ENCODE results near the gene MDK. TPM values are rescaled to one million over a fixed set of nuclear protein-coding genes. Genes with fewer than 3 reads are reported as not detected.

Gene MDK
- total RNA-seq, 2 experiments from 2014 or later: 5.5 to 6.5 TPM

GRCh38 chr11:46376258-46377050, 5.0 kb upstream of the MDK start:
- Mint-ChIP-seq H3K4me1 (ENCODE audit: low read depth) (no peaks in the 10 kb centered on the region), H3K27ac (no peak overlapping the region), H3K27me3 (no peaks in the 10 kb centered on the region), H3K4me3 (no peak overlapping the region), H3K9me3 (no peaks in the 10 kb centered on the region), H3K36me3 (ENCODE audit: low read depth) (peaks cover 51% of the 10 kb centered on the region)
- ChIA-PET POLR2A (no interaction called here), CTCF (interaction anchor here (0.8 to 2.4 kb wide), 2 partner anchors 9 to 24 kb away, joined by 3 to 8 read pairs; no protein-coding TSS in a partner anchor)
- Histone ChIP-seq H3K27me3 (ENCODE audit: control insufficient read depth in 1 of 2, insufficient read depth in 2 of 2, low read length in 2 of 2) (no peaks in the 10 kb centered on the region), H3K4me1 (ENCODE audit: insufficient read depth, low read length) (peaks cover 19% of the 10 kb centered on the region), H3K4me3 (ENCODE audit: low read length) (no peak overlapping the region), H3K27ac (ENCODE audit: low read depth in 1 of 2, low read length in 2 of 2) (no peak overlapping the region), H3K9me3 (ENCODE audit: control insufficient read depth in 1 of 2, insufficient read depth in 1 of 2, low read length in 2 of 2) (no peaks in the 10 kb centered on the region), H3K36me3 (ENCODE audit: insufficient read depth, low read length) (peaks cover 66% of the 10 kb centered on the region)
- ATAC-seq (ENCODE audit: poor library complexity): no peak
- no peak for DNase-seq
- intact Hi-C loops (cut with DNase I, micrococcal nuclease): no loop called here
- no peak for TF ChIP-seq CTCF (IDR thresholded peaks at IDR 0.05)

GRCh38 chr11:46377290-46377689, 4.2 kb upstream of the MDK start:
- no peak overlapping the region for H3K27ac Mint-ChIP-seq
- intact Hi-C loops (cut with DNase I, micrococcal nuclease): no loop called here

GRCh38 chr11:46377831-46378230, 3.6 kb upstream of the MDK start:
- ATAC-seq (ENCODE audit: poor library complexity) (no peak), DNase-seq (no peak)
- ChIA-PET POLR2A (interaction anchor here (0.9 to 2.8 kb wide), 4 partner anchors 9 to 29 kb away, joined by 4 to 10 read pairs (median 4); no protein-coding TSS in a partner anchor), CTCF (interaction anchor here (2.4 kb wide), 1 partner anchor 26 kb away, joined by 8 read pairs; no protein-coding TSS in a partner anchor)
- no peak overlapping the region for H3K27ac ChIP-seq (ENCODE audit: low read depth in 1 of 2, low read length in 2 of 2)
- peaks cover 8 to 9% of the 10 kb centered on the region in 2 experiments for H3K27me3 ChIP-seq (ENCODE audit: control insufficient read depth in 1 of 2, insufficient read depth in 2 of 2, low read length in 2 of 2)
- H3K4me3 ChIP-seq (ENCODE audit: low read length): no peak overlapping the region
- Mint-ChIP-seq H3K27me3 (peaks cover 5% of the 10 kb centered on the region), H3K4me1 (ENCODE audit: low read depth) (peaks cover 4% of the 10 kb centered on the region), H3K27ac (no peak overlapping the region), H3K36me3 (ENCODE audit: low read depth) (peaks cover 38% of the 10 kb centered on the region), H3K9me3 (no peaks in the 10 kb centered on the region), H3K4me3 (peak overlapping the region; percentile 30)
- TF ChIP-seq CTCF (IDR thresholded peaks at IDR 0.05): no peak
- intact Hi-C loops (cut with DNase I, micrococcal nuclease): no loop called here
- peaks cover 31% of the 10 kb centered on the region for H3K4me1 ChIP-seq (ENCODE audit: insufficient read depth, low read length)
- H3K36me3 ChIP-seq (ENCODE audit: insufficient read depth, low read length): peaks cover 52% of the 10 kb centered on the region
- H3K9me3 ChIP-seq (ENCODE audit: control insufficient read depth in 1 of 2, insufficient read depth in 1 of 2, low read length in 2 of 2): peaks cover 0 to 8% of the 10 kb centered on the region in 2 experiments

More at GRCh38 chr11:46377290-46377689, 4.2 kb upstream of the MDK start:
- Histone ChIP-seq H3K4me1 (ENCODE audit: insufficient read depth, low read length) (peaks cover 26% of the 10 kb centered on the region), H3K4me3 (ENCODE audit: low read length) (no peak overlapping the region), H3K27me3 (ENCODE audit: control insufficient read depth in 1 of 2, insufficient read depth in 2 of 2, low read length in 2 of 2) (peaks cover 2 to 5% of the 10 kb centered on the region in 2 experiments), H3K9me3 (ENCODE audit: control insufficient read depth in 1 of 2, insufficient read depth in 1 of 2, low read length in 2 of 2) (peaks cover 0 to 3% of the 10 kb centered on the region in 2 experiments), H3K36me3 (ENCODE audit: insufficient read depth, low read length) (peaks cover 58% of the 10 kb centered on the region), H3K27ac (ENCODE audit: low read depth in 1 of 2, low read length in 2 of 2) (no peak overlapping the region)
- TF ChIP-seq CTCF (IDR thresholded peaks at IDR 0.05): no peak
- peaks cover 43% of the 10 kb centered on the region for H3K36me3 Mint-ChIP-seq (ENCODE audit: low read depth)
- no peak for ATAC-seq (ENCODE audit: poor library complexity)
- peak overlapping the region; percentile 30 for H3K4me3 Mint-ChIP-seq
- ChIA-PET POLR2A (interaction anchor here (1.1 to 2.8 kb wide), 3 partner anchors 8 to 28 kb away, joined by 4 to 10 read pairs (median 5); no protein-coding TSS in a partner anchor), CTCF (interaction anchor here (2.4 kb wide), 1 partner anchor 25 kb away, joined by 8 read pairs; no protein-coding TSS in a partner anchor)
- peaks cover 3% of the 10 kb centered on the region for H3K4me1 Mint-ChIP-seq (ENCODE audit: low read depth)
- DNase-seq: no peak
- H3K9me3 Mint-ChIP-seq: no peaks in the 10 kb centered on the region
- peaks cover 3% of the 10 kb centered on the region for H3K27me3 Mint-ChIP-seq

All from CD4-positive, alpha-beta T cell (primary cell).